ENCODE data around the gene OR56A4.

OR56A4 gene, protein sequence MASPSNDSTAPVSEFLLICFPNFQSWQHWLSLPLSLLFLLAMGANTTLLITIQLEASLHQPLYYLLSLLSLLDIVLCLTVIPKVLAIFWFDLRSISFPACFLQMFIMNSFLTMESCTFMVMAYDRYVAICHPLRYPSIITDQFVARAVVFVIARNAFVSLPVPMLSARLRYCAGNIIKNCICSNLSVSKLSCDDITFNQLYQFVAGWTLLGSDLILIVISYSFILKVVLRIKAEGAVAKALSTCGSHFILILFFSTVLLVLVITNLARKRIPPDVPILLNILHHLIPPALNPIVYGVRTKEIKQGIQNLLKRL

DNA sequence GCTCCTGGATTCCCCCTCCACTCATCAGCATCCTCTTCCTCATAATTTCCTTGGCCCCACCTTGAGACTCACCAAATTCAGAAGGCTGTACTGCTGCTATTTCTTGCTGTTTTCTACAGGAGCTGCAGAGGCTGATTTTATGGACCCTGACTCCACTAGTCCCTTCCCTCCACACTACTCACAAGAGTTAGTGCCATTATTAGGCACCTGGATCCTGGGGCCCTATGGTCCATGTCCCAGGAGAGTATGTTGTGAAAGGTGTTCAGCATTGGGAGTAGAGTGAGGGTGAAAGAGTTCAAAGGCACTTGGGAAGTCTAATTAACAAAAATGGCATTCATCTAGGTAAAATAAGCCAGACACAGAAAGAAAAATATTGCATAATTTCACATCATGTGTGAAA lies at the start of gene OR56A4:
Gene OR56A4, minus strand, starts transcription at position 101 of the 400 bp plus-strand sequence. CDS start 3,954 bp downstream, outside the sequence.
- DNase-seq (ENCODE audit: low spot score): no peak

DNA sequence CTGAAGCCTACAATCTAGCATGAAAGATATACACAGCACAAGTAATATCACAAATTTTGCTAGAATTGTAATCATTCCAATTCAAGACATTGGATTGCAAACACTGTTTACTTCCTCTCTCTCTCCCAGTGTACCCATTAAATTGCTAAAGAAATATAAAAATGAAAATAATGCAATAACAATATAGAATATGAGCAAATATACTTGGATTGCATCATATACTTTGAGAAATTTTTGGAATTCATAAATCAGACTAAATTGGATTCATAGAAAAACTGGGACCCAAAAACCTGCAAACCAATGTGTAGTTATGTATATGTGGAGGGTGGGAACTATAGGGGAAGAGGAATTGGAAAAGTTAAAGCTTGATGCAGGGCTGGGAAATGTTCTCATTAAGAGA lies 48.8 kb upstream of the OR56A4 start:
- no peak for DNase-seq (ENCODE audit: low spot score)

DNA sequence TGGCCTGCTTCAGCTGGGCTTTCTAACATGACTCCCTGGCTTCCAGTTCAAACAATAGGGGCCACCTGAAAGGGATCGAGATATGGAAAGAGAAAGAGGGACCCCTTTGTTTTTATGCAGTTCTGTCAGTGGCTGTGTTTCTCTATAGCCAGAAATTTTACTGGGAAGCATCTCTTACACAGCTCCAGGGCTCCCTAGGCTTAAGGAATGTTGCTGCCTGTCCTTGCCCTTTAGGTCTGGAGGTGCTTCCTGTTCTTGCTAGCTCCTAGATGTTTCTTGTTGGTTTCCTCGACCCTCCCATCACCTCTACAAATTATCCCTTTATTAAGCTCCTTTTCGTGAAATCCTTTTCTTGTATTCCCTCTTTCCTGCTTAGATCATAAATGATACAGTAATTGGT lies 45.6 kb upstream of the OR56A4 start:
- no peak for DNase-seq (ENCODE audit: low spot score)

DNA sequence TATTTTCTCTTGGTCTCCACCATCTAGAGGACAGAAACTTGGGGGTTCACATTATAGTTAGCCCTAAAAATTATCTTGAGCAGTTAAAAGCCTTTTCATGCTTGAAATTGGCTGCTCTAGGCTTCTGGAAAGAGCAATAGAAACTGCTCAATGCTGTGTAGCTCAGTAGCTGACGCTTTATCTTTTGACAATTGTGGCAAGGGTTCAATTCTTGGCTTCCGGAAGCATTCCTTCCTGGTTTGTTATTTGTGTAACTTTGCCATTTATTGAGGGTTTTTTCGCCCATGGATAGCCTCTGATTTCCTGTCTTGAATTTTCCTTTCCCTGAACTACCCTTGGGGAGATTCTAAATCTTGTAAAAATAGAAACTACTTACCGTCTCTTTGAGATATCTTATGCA lies 34.1 kb upstream of the OR56A4 start:
- DNase-seq (ENCODE audit: low spot score): no peak

DNA sequence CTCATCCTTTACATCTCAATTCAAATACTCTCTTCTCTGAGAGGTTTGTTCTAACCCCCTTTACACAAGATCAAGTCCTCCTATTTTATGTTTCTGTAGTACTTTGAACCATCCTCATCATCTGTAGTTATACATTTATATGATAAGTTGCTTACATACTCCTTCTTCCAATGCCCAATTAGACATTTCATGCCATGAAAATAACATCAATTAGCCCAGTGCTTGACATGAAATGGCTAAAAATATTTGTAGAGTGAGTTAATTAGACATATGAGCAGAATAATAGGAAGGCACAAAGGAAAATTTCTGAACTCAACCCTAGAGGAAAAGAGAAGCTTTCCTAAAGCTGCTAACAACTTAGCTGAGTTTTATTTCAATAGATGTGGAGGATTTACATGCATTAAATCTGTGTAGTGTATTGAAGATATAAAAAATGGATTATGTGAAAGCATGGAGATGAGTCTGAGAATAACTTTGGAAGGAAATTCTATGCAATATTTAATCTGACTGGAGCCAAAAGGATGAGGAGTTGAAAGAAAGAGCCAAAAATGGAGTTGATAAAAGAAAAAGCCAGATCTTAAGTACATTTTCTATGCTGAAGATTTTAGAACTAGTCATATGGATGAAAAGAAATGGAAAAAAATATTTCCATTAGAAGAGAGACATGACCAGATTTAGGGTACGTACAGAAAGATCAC lies 24.1 kb upstream of the OR56A4 start, which contains the start of gene OR56A1:
Gene OR56A1, minus strand, starts transcription at position 51 of the 698 bp plus-strand sequence. CDS start 3,066 bp downstream, outside the sequence.
- no peak for DNase-seq (ENCODE audit: low spot score)

DNA sequence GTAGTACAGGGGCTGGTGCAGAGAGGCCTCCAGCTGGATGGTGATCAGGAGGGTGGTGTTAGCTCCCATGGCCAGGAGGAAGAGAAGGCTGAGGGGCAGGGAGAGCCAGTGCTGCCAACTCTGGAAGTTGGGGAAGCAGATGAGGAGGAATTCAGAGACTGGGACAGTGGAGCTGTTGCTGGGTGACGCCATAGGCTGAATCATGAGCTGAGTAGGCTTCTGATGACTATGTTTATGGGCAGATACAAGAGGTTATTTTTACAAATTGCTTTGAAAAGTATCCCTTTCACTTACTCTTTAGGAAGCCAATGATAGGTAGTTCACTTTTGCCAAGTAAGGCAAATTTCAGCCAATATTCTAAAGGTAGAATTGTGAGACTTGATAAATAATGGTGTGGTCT lies 20.8 kb upstream of the OR56A4 start:
- no peak for DNase-seq (ENCODE audit: low spot score)

DNA sequence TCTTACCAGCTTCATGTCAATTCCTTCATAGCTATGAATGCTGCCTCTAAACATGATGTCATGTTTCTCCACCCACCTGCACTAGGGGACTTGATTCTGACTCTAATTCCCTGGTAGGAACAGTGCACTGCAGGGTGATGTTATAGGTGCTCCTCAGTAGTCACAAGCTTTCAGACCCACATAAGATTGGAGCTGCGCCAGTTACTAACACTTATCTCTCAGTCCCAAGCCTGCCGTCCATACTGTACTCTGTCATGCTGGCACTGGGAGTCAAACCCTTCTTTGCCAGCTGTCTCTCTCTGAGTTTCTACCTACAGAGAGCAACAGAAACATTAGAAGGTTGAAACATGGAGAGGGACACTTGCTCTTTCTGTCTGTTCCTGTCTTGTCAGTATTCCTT lies 18.3 kb upstream of the OR56A4 start:
- DNase-seq (ENCODE audit: low spot score): no peak

DNA sequence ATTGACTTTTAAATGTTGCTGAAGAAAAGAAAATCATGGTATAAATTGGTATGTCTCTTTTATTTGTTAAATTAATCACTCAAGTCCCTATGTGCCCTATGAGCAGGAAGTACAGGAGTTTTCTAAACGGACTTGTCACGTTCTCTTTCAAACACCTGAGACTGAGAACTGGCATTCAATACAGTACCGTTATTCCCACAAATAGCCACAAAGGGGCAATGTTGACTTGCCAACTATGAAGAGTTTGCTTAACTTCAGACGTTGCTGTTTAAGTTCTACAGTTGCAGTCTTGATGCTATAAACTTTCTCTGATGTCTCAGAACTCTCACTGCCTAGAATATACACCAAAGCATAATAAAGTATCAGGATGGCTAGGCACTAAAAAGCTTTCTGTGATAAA lies 16.2 kb upstream of the OR56A4 start:
- no peak for DNase-seq (ENCODE audit: low spot score)

DNA sequence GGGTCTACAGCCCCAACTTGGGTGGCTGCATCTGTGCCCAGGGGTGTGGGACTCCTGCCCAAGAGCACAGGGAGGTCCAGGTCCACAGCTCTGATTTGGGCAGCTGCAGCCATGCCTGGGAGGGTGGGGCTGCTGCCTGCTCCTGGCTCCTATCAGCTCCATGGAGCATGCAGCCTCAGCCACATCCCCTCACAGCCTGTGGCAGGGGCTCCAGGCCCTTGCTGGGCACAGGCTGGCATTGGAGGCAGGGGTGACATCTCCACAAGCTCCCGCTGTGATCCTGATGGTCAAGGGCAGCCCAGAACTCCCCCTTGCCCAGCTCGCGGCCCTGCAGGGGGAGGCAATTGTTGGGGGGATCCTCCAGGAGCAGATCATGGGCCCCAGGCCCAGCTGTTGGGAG lies 6.3 kb upstream of the OR56A4 start:
- no peak for DNase-seq (ENCODE audit: low spot score)

DNA sequence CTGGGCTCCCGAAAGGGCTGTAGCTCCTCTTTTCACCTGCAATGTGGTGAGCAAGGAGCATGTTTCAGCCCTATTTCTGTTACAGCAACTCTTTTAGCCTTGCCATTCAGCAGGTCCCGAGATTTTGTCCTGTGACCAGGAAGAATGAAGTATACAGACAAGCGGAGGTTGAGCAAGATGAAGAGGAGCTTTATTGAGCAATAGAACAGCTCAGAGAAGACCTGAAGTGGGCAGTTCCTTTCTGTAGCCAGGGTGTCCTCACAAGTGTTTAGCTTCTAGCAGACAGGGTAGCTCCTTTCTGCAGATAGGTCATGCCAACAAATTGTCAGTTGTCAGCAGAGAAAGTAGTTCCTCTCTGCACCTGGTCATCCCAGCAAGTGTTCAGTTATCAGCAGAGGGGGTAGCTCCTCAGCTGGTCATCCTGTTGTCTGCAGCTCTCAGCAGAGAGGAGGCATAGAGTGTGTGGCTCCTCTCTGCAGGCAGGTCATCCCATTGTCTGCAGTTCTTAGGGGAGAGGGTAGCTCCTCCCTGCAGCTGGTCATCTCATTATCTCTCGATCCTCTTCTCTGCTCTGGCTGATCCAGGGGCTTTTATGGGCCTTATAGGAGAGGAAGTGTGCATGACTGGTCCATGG lies 5.4 kb upstream of the OR56A4 start:
- DNase-seq (ENCODE audit: low spot score): no peak

DNA sequence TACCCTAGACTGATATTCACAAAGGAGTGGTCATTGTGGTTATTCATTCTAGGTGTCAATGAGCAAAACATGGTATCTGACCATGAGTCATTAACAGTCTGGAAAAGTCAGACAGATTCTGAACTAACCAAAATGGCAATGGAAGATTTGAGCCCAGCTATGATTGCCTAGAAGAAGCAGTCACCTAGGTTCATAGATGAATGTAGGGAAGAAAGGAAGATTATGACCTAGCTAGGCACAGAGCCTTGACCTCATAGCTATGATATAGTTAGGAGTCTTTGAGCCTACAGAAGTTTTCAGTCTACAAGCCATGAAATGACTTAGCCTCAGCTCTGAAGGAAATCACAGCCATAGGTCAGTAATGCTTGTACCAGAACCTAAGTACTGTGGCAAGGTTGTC lies 351 bp downstream of the OR56A4 start:
- DNase-seq (ENCODE audit: low spot score): no peak

DNA sequence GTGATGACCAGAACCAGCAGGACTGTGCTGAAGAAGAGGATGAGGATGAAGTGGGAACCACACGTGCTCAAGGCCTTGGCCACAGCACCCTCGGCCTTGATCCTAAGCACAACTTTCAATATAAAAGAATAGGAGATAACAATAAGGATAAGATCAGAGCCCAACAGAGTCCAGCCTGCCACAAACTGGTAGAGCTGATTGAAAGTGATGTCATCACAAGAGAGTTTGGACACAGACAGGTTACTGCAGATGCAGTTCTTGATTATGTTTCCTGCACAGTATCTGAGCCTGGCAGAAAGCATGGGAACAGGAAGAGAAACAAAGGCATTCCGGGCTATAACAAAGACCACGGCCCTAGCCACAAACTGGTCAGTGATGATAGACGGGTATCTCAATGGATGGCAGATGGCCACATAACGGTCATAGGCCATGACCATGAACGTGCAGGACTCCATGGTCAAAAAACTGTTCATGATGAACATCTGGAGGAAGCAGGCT lies 4.5 kb downstream of the OR56A4 start:
- DNase-seq (ENCODE audit: low spot score): no peak

DNA sequence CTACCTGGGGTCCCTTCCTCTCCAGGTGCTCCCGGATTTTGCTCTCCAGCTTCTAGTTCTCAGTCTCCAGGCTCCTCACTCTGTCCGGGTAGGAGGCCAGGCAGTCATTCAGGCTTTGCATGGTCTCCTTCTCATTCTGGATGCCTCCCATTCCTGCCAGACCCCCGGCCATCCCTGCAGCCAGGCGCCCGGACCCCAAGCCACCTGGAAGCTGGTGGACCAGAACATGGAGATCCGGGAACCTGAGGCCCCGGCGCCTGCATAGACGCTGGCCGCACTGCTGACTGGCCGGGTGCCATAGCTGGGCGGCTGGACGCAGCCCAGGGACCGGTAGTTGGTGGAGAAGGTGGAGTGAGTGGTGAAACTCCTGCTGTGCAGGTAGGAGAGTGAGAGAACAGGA lies 12.0 kb downstream of the OR56A4 start:
- no peak for DNase-seq (ENCODE audit: low spot score)

DNA sequence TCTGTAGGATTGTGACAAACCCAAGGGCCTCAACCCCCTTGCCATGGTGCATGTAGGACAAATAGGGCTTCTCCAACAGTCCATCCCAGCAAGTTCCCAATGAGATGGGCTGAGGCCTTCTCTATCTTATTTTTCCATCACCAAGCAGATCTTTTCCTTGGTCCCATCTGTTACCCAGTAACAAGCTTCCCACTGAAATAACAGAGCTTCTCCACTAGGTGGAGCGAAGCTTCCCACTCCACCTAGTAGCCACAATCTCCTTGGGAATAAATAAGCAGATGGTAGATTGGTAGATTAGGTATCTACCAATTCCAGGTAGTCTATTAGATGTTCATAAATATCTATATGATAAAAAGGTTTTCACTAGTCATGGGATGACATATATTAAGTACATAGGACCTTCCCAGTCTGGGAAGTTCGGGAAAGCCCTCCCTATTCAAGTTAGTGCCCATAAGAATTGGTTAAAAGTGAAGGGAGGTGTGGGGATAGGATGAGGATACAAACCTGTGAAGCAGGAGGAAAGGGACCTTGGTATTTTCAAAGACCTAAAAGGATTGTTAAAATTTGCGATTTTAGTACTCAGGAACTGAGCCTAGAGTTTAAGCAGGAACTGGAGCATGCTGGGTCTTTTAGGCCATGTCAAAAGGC lies 14.0 kb downstream of the OR56A4 start:
- DNase-seq (ENCODE audit: low spot score): peak; percentile 8

DNA sequence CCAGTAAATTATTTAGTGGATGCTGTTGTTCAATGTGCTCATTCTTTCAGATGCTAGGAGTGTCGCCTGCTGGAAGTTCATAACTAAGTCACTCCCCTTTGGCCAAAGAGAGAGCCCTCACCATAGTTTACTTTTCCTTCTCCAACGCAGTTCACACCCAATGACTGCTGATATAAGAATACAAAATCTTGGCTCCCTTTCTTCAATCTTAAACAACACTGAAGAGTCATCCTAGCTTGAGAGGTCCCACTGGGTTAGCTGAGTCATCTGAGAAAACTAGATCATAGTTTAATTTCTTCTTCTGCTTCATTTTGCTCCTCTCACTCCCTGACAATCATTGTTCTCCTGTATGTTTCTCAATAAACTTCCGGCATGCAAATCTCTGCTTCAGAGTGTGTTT lies 14.6 kb downstream of the OR56A4 start:
- DNase-seq (ENCODE audit: low spot score): no peak

DNA sequence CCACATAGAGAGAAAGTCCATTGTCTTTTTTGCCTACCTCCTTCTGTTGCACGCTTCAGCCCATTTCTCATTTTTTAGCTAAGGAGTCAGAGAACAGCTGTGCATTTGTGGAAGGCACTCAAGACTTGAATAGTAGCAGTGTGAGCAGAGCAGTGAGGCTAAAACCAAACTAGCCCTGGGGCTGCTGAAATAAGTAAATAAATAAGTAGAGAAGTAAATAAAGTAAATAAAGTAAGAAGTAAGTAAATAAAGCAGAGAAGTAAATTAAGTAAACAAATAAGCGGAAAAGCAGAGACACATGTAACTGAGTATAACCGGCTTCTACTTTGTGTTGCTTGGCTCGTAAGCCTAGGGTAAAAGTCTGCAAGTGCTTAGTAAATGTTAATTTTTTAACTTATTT lies 17.5 kb downstream of the OR56A4 start:
- no peak for DNase-seq (ENCODE audit: low spot score)

DNA sequence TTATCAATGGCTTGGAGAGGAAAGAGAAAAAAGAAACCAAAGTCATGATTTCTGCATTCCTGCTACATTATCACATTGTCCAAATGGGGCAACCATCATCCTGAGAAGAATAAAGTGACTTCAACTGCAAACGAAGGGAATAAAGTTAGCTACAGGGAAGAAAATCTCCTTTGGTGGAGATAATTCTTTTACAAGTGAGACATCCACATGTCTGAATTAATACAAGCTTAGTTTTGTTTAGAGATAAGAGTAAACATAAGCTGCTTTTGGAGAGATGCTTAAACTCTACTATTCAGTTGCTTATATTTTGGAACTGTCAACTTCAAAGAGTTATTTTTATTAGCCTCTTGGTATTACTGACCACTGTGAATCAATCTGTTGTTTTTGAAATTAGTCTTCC lies 19.9 kb downstream of the OR56A4 start, which contains the start of gene OR52L1:
Gene OR52L1, minus strand, starts transcription at position 101 of the 400 bp plus-strand sequence. Its CDS starts 55 bp downstream, at position 46.
- DNase-seq (ENCODE audit: low spot score): no peak

DNA sequence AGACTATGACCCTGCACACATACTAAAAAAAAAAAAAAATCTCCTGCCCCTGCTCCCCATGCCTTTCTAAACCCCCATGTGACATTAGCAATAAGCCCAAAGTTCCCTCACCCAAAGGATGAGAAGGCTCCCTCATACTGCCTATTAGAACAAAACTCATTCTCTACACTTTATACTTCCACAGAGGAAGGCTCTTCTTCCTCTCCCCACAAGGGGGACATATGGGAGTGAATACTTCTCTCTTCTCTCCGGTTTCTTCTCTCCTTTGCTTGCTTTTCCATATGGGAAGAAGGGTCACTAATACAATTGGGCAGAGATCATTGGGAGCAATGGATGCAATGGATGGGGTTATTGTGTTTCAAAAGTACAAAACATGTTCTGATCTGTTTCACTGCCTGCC lies 23.3 kb downstream of the OR56A4 start:
- no peak for DNase-seq (ENCODE audit: low spot score)

DNA sequence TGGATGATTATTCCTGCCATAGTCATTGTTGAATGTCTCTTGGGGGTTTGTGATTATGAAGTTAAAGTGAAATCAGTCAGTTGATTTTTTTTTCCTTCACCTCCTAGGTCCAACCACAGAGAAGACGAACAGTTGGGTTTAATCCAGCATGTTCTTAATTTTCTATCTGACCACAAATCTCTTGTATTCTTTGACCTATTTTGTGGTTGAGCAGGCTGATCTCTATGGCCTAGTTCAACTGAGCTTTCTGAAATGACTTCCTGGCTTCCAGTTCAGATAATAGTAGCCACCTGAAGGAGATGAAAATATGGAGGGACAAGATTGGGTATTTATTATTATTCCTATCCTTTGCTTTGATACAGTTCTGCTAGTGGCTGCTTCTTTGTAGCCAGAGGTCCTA lies 33.2 kb downstream of the OR56A4 start:
- DNase-seq (ENCODE audit: low spot score): no peak

DNA sequence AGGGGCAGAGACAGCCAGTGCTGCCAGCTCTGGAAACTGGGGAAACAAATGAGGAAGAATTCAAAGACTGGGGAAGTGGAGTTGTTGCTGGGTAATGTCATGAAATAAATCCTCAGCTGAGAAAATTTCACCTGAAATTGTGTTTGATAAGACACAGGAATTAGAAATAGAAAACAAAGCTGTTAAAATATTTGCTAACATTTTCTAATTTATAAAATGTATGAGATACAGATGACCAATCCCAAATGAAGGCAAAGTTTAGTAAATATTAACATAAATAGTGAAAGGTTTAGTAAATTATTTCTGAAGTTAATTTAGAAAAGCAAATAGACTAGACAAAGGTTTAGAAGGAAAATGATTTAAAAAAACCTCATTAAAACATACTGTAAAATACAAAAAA lies 38.4 kb downstream of the OR56A4 start, which contains the start of gene OR56A5:
Gene OR56A5, minus strand, starts transcription at position 101 of the 400 bp plus-strand sequence. Its CDS starts 0 bp downstream, at position 101.
- no peak for DNase-seq (ENCODE audit: low spot score)

DNA sequence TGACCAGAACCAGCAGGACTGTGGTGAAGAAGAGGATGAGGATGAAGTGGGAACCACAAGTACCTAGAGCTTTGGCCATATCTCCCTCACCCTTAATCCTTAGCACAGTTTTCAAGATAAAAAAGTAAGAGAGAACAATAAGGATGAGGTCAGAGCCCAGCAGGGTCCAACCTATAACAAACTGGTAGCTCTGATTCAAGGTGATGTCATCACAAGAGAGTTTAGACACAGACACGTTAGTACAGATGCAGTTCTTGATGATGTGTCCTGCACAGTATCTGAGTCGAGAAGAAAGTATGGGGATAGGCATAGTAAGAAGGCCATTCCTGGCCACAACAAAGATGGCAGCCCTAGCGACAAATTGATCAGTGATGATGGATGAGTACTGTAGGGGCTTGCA lies 39.0 kb downstream of the OR56A4 start:
- DNase-seq (ENCODE audit: low spot score): no peak

DNA sequence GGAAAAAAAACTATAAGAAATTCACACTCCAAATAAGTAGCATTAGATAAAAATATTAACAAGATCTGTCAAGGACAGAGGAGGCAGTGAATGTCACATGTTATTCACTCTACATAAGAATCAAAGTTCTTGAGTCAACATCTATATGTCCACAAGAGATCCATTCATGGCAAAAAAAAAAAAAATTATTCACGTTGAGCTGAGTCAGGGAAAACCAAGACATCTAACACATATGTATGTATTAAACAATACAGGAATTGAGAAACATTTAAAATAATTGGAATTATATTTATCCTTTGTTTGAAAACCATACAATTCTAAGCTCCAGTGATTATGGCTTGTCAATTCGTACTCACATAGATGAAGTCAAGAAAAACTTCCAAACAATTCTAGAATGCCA lies 39.8 kb downstream of the OR56A4 start:
- DNase-seq (ENCODE audit: low spot score): no peak

Measured in germinal center (tissue), 1 donor.